Lung (tissue), 12 donors: Measurements from ENCODE around the gene SLC2A4. TPM values are rescaled to one million over a fixed set of nuclear protein-coding genes. Genes with fewer than 3 reads are reported as not detected.
"Not testable (repeated sequence)": the region's sequence is repeated elsewhere in the genome, so short reads cannot be mapped to it uniquely, and the experiment has no call there.

Source experiments
- ATAC-seq: fragments of 200-7000 bp; cut with Tn5 transposase; one replicate; pipeline ENCODE4 v1.9.1; 2020; ENCODE audit warnings: moderate number of reproducible peaks; ENCODE audit not compliant: insufficient read depth, low FRiP score
- DNase-seq, 3 donors: peaks; one replicate each; pipeline ENCODE4 v3.0.0-alpha.2; 2013 to 2017
- H3K27ac ChIP-seq, 2 donors: one replicate each; pipeline ENCODE4 v1.5.1; 2013; ENCODE audit warnings: mild to moderate bottlenecking in 2 of 2, moderate library complexity in 2 of 2, control low read depth in 1 of 2, inconsistent platforms in 1 of 2, low read depth in 1 of 2, low read length in 1 of 2
- H3K27me3 ChIP-seq, 3 donors: one replicate each; pipeline ENCODE4 v1.5.1; 2013; ENCODE audit warnings: low read length in 2 of 3; ENCODE audit not compliant: control insufficient read depth in 3 of 3, insufficient read depth in 3 of 3
- H3K36me3 ChIP-seq, 4 donors: one replicate each; pipeline ENCODE4 v1.5.1; 2013; ENCODE audit warnings: low read length in 4 of 4, mild to moderate bottlenecking in 1 of 4, moderate library complexity in 1 of 4; ENCODE audit not compliant: control insufficient read depth in 4 of 4, insufficient read depth in 4 of 4
- H3K4me1 ChIP-seq, 5 donors: one replicate each; pipeline ENCODE4 v1.5.1; 2013; ENCODE audit warnings: low read length in 5 of 5, mild to moderate bottlenecking in 2 of 5, moderate library complexity in 1 of 5; ENCODE audit not compliant: control insufficient read depth in 5 of 5, insufficient read depth in 5 of 5
- H3K4me3 ChIP-seq: one replicate; pipeline ENCODE4 v1.5.1; 2013; ENCODE audit warnings: mild to moderate bottlenecking, control low read depth, moderate library complexity
- H3K9ac ChIP-seq, 2 donors: one replicate each; pipeline ENCODE4 v1.5.1; 2013; ENCODE audit warnings: low read length in 2 of 2, control low read depth in 1 of 2; ENCODE audit not compliant: insufficient read depth in 1 of 2
- H3K9me3 ChIP-seq, 4 donors: one replicate each; pipeline ENCODE4 v1.5.1; 2013; ENCODE audit warnings: low read length in 3 of 4, mild to moderate bottlenecking in 1 of 4, moderate library complexity in 1 of 4; ENCODE audit not compliant: control insufficient read depth in 4 of 4, insufficient read depth in 3 of 4
- CTCF ChIP-seq: IDR thresholded peaks from 2 replicates; pipeline ENCODE4 v1.5.1; 2012; ENCODE audit warnings: mild to moderate bottlenecking; ENCODE audit errors: control extremely low read depth, extremely low read depth
- WGBS, 2 donors: extraction: QIAGEN DNeasy Blood & Tissue Kit; methylation state at CpG; one replicate each; pipeline ENCODE4 v1.1.7; 2013; 5-methylcytosine and 5-hydroxymethylcytosine counted together
- polyA plus RNA-seq, 2 donors: library from polyadenylated mRNA; stranded (reverse); fragments of 200-250 nt; gene quantifications; one replicate each; pipeline ENCODE4 v1.2.1, GENCODE V29; 2013
- total RNA-seq, 2 donors: library from RNA; depleted of rRNA in 1 of 2; stranded (reverse); fragments of >200 nt in 1 of 2; gene quantifications; one replicate each; pipeline ENCODE4 v1.2.1, GENCODE V29; 2014 to 2021
- donor health status: control.
- donor health status: control.
- donor health status: Bipolar disorder and iron deficiency.
- donor health status: healthy.
- donor health status: DM: yes; HTN: yes; CAD: no.

The SLC2A4 gene
- total and polyA plus RNA-seq, 4 donors = 1.1 to 2.0 (median 1.2) TPM

GRCh38 chr17:7241783-7242716, 39.5 kb upstream of the SLC2A4 start, which contains the start of gene GABARAP:
GABARAP (minus strand) TSS chr17:7242449; CDS start chr17:7242330, 119 bp downstream.
- Histone ChIP-seq H3K27me3 (no peaks in the 10 kb centered on the region), H3K4me1 (peaks cover 4 to 29% (median 14%) of the 10 kb centered on the region in 5 donors), H3K4me3 (peak within 1 kb of the TSS; percentile 83), H3K9me3 (no peaks in the 10 kb centered on the region), H3K36me3 (peaks cover 8 to 33% (median 28%) of the 10 kb centered on the region in 4 donors), H3K27ac (peak within 1 kb of the TSS; percentile 94 to 97), H3K9ac (peak within 1 kb of the TSS; percentile 94 to 99)
- 0% methylated on average over 59 to 62 of the region's 62 CpGs for WGBS, 2 donors
- DNase-seq (peak; percentile 97 to 98 (median 98)), ATAC-seq (peak; percentile 74)
- TF ChIP-seq CTCF = no peak

GRCh38 chr17:7242717-7243452, 38.6 kb upstream of the SLC2A4 start:
- Histone ChIP-seq H3K36me3 (peaks cover 8 to 33% (median 27%) of the 10 kb centered on the region in 4 donors), H3K9ac (peak overlapping the region; percentile 7 to 99), H3K4me3 (peak overlapping the region; percentile 39), H3K4me1 (peaks cover 0 to 23% (median 14%) of the 10 kb centered on the region in 5 donors), H3K27me3 (no peaks in the 10 kb centered on the region), H3K27ac (peak overlapping the region; percentile 93), H3K9me3 (no peaks in the 10 kb centered on the region)
- DNase-seq (peak; percentile 97 to 99 (median 98)), ATAC-seq (peak; percentile 47)
- TF ChIP-seq CTCF = peak; percentile 10
- 1% methylated on average over 45 to 49 of the region's 49 CpGs for WGBS, 2 donors

GRCh38 chr17:7243453-7243729, 38.1 kb upstream of the SLC2A4 start:
- Histone ChIP-seq H3K9me3 (no peaks in the 10 kb centered on the region), H3K27me3 (no peaks in the 10 kb centered on the region), H3K4me3 (peak overlapping the region; percentile 39), H3K27ac (peak overlapping the region; percentile 93), H3K9ac (peak overlapping the region in 1 of 2 donors; percentile 87), H3K36me3 (peaks cover 8 to 33% (median 27%) of the 10 kb centered on the region in 4 donors), H3K4me1 (peaks cover 0 to 23% (median 14%) of the 10 kb centered on the region in 5 donors)
- DNase-seq (no peak), ATAC-seq (no peak)
- TF ChIP-seq CTCF = no peak
- WGBS, 2 donors = 32 to 66% methylated on average over 2 of the region's 2 CpGs

- not testable (repeated sequence) for H3K9me3 ChIP-seq, H3K27me3 ChIP-seq, H3K9ac ChIP-seq, H3K27ac ChIP-seq, DNase-seq, H3K4me3 ChIP-seq, ATAC-seq
- WGBS, 2 donors = 83 to 92% methylated on average over 10 of the region's 10 CpGs
- peaks cover under 1 to 23% (median 14%) of the 10 kb centered on the region in 5 donors for H3K4me1 ChIP-seq
- H3K36me3 ChIP-seq = peaks cover 8 to 33% (median 27%) of the 10 kb centered on the region in 4 donors
These were observed 37.7 kb upstream of the SLC2A4 start for GRCh38 chr17:7243838-7244237.
